HG03520 (cell line): ENCODE measurements around the gene TTC34.

Source experiments
- ATAC-seq: cut with Tn5 transposase; IDR thresholded peaks from one replicate; pipeline ENCODE4 v1.9.1; 2021; ENCODE audit warnings: mild to moderate bottlenecking, moderate library complexity; ENCODE audit not compliant: unreplicated experiment

The TTC34 gene

DNA sequence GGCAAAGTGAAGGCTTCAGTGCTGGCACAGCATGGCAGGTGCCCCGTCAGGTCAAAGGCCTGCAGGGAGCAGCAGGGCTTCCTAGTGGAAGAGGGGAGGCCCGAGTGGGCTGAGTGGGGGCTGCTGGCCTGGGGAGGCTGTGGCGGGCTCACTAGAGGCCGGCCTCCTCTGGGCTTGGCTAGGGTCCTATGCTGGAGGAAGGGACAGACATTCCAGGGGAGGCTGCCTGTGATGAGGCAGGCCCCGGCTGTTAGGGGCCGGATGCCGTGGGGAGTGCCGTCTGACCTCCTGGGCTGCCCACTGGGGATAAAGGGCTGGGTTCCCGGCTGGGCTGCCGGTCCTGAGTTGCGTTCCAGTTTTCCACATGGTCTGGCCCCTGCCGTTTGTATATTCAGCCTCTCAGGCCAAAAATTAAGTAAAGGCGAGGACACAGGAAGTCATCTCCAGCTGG lies 193.8 kb downstream of the TTC34 start:
- ATAC-seq = no peak

DNA sequence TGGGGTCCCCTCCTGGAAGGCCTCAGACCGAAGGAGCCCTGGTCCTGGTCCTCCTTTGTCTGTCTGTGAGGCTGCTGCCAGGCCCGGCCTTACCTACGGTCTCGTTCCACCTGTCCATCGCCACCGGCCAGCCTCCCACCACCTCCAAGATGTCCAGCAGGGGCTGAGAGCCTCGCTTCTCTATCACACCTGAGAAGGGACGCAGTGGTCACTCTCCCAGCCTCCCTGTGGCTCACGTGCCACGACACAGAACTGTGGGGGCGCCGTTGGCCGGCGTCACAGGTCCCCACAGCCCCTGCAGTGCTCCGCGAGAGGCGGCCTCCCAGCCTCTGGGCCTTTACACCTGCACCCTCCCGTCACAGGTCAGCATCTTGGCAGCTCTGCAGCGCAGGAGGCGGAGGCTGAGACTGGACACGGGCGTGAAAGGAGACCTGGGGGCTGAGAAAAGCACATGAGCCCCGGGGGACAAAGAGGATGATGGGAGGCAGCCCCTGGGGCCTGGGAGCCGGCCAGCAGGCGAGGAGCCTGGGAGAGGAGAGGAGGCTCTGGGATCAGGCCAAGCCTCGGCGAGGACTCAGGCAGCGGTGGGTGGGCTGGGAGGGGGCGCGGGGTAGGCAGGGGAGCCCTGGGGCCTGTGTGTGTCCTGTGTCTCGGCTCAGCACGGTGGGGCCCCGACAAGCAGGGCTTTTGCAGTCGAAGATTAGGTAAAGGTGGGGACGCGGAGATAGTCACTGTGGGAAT lies 194.4 kb downstream of the TTC34 start:
- no peak for ATAC-seq

DNA sequence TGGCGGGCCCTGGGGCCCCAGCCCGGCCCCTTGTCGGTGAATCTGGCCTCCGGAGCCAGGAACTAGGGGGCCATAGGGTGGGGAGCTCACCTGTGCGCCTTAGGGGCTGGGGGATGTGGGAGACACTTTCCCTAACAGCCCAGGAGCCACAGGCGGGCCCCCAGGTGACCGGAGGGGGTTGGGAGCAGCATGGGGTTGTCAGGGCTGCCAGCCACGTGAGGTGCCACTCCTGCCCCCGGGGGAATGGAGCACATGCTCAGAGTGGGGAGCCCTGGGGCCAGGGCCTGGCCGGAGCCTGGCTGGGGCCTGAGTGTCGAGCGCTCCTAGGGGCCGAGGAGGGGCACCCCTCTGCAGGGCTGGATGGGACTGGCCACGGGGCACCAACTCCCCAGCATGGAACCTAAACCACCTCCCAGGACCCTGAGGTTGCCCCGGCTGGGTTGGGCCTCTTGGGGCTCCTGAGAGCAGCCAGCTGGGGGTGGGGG lies 195.1 kb downstream of the TTC34 start:
- no peak for ATAC-seq

DNA sequence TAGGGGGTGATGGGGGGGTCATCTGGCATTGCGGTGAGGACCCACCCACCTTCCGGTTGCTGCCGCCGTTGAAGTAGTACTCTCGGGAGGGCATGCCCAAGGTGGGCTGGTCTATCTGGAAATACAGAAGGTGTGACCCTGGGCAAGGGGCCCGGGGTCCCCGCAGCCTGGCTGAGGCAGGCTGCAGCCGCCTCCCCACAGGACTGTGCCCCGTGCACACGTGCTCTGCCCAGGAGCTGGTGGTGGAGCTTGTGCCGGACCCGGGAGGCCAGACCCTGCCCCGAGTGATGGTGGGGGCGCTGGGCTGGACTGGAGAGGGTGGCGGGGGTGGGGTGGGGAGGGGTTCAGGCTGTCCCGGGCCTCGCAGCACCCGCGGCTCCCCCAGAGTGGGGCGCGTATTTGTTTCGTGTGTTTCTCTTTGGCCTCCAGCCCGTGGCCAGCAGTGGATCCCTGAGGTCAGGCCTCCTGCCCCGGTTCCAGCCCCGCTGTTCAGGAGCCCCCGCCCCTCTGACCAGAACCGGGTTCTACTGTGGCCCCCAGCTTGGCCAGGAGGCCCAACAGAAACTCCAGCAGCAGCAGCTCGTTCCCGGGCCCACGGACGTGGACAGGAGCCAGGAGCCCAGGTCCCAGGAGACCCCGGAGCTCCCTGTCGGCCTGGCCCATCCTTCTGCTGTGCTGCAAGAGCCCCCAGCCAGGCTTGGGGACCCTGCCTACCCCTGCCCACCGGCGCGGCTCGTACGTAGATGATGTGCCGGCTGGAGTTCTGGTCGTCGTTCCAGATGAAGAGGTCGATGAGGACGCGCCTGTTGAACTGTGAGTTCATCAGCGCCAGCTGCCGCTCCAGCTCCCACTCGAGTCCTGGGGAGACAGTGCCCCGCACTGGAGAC lies 195.7 kb downstream of the TTC34 start:
- ATAC-seq = no peak

DNA sequence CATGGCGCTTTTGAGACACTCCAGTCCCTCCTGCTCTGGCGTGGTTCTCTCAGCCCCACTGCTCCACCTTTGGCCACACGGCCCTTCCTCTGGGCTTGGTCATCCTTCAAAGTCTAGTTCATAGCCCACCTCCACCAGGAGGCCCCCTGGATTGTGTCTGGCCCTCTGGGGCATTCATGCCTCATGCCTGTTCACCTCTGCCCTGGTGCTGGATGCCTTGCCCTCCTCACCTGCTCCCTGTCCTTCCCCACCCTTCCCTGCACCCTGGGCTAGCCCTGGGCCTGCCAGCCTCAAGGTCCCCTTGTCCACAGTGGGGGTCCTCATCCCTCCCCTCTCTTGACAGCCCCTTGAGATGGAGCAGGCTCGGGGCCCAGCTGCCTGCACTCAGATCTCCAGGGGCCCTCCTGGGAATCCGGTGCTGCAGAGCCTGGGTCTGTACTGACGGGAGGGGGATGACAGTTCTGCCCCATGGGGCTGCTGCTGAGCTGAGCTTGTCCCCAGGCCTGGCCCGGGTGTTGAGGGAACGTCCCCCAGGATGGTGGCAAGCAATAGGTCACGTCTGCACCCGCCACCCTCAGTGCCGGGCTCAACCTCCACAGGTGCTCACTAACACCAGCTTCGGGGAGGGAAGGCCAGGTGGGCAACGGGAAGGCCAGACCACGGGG lies 196.5 kb downstream of the TTC34 start:
- no peak for ATAC-seq

DNA sequence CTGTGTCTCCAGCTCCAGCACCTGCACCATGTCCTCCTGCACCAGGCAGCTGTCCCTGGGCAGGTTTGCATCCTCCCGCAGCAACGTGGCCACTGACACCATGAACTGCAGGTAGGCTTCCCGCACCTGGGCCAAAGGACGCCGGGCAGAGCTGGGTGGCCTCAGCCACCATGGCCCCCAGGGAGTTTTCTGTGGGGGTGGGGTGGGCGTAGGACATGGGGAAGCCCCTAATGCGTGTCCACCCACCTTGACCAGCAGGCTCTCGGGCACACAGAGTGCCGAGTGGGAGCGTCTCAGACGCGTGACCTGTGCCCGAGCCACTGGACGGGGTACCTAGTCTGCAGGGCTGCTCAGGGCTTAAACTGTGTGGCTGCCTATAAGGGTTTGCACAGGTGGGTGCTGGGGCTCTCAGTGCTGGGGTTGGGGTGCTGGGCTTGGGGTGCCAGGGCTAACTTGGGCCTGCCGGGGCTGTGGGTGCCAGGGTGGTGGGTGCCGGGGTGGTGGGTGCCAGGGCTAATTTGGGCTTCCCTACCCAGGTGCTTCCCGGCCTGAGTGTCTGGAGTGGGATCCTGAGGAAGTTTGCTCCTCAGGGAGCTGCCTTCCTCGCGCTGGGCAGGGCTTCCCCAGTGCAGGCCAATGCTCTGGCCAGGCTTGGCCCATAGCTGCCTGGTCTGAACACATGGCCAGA lies 197.2 kb downstream of the TTC34 start:
- ATAC-seq = no peak

DNA sequence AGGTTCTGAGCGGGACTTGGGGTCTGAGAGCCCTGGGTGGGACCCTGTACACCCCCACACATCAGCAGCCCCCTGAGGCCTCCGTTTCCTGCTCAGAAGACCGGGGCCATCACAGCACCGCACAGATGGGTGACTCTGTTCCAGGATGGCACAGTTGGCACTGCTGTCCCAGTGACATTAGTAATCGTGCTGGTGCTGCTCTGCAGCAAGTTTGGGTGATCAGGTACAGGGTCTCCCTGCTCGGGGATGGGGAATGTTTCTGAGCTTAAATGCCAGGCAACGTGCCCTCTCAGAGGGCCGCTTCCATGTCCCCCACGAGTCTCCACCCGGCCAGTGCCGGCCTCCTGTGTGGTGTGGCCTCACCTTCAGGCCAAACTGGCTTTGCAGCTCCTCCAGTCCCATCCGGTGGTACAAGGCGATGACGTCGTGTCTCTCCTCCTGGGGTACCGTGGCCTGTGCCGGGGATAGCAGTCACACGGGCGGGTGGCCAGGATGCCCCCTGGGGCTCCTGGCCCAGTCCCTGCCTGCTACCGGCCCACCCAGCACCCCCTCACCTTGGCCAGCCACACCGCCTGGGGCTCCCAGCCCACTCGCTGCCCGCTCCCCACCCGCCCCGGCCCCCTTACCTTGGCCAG lies 197.9 kb downstream of the TTC34 start:
- no peak for ATAC-seq

DNA sequence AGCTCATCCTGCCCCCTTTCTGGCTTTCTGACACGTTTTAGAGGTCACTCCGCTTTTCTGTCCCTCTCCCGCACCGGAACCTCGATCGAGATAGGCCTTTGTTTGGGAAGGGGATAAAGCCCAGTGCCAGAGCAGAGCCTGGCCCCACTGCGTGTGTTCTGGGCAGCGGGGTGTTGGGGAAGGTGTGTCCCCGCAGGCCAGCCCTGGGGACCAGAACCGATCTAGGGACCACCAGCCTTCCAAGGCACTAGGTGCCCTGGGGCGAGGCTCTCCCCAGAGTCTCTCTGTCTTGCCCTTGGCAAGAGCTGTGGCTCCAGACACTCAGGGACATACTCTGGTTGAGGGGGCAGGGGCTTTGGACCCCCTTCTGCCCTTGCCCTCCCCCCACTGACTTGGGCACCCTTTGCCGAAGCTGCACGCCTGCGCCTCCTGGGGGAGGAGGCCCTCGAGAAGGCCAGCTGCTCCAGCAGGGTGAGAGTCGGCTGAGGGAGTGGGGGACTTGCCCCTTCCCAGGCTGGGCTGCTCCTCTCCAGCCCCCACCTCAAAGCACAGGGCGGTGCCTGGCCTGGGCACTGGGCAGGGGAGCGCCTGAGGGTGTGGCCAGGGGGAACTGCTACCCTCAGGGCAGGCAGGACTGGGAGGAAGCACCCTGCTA lies 198.5 kb downstream of the TTC34 start:
- ATAC-seq = no peak

DNA sequence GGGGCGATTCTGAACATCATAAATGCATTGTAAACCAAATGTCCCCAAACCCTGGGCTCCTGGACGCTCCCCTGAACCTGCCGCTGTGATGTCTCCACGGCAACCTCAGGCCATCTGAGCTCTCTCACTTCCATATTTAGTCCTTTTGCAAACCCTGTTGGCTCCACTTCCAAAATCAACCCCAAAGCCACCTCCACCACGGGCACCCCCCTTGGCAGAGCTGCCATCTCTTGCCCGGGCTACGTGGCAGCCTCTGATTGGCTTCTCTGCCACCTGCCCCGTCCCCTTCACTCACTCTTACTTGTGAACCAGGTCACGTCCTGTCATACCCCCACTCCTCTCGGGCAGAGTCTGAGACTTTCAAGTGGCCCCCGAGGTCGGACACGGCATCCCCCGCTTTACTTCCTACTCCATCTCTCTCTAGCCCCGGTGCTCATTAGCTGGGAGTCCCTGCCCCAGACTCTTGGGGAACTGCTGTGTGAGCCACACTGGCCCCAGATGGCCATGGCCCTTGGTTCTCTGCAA lies 199.1 kb downstream of the TTC34 start:
- ATAC-seq = no peak

DNA sequence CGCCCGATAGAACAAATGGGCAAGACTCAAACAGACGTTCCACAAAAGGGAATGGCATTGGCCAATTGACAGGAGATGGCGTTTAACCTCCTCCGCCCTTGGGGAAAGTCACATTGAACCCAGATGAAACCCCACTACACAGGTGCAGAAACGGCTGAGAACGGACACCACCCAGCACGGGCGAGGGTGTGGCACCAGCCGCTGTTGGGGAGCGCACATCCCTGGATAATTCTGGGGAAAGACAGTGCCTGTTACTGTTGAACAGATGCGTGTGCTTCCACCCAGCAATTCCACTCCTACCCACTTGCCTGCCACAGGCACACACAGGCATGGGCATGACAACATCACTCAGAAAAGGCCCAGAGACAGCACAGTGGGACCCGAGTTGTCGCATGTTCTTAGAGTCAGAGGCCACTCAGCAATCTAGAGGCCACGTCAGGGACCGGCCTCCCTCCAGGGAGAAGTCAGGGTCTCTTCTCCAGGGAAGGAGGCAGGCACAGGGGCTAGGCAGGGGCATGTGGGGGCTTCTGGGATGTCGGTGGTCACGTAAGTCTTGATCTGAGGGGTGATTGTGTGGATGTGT lies 199.7 kb downstream of the TTC34 start:
- ATAC-seq = no peak

DNA sequence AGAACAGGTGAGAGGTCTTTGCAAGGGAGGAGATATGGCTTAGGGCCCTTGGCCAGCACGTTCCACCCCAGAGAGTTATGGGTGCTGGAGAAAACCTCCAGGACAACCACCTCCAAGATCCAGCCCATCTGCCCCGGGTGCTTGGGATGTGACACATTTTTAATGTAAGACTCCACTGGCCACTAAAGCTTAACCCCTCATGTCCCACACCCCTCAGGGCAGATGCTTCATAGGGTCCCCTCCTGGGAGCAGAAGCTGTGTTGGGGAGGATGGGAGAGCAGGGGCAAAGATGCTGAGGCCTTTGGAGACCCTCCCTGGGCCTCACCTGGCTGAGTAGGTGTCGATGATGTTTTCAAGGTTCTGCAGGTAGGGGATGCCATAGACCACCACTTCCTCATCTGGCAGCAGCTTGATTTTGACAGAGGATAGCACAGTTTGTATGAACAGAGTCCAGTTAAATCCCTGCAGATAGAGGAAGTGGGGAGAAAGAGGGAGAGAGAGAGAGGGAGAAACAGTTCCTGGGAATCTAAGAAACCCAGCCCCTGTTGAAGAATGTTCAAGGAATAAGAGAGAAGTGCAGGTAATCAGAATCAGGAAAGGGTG lies 203.1 kb downstream of the TTC34 start:
- ATAC-seq = no peak

DNA sequence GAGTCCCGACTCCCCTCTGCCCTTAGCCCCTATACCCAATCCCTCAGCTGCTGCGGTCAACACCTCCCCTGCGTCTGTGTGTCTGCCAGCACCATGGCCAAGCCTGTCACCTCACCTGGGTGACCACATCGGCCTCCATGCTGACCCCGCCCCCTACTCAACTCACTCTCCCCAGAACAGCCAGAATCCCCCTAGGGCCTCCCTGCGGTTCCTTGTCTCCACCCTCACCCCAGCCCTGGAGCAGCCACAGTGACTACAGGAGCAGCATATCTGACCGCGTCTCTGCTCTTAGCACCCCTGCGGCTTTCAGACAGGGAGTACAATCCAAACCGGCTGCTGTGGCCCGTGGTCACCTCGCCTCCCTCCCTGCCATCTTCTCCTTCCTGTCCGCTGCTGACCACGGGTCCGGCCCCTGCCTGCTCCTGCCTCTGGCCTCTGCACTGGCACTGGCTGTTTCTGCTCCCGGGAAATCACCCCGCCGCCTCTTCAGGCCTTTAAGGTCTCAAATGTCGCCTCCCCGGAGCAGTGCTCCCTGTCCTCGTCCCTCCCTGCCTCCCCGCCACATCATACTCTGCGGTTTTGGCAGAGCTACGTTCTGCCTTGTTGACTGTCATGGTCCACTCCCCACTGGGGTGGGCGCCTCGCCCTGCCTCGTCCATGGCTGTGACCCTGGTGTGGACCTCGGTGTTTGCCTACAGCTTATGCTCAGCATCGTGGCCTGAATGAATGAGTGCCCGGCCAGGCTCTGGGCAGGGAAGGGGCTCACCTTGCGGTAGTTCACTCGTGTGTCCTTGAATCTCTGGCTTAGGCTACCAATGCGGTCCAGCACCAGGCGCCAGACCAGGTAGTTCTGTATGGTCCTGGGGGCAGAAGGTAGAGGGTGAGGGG lies 203.8 kb downstream of the TTC34 start:
- ATAC-seq = no peak

DNA sequence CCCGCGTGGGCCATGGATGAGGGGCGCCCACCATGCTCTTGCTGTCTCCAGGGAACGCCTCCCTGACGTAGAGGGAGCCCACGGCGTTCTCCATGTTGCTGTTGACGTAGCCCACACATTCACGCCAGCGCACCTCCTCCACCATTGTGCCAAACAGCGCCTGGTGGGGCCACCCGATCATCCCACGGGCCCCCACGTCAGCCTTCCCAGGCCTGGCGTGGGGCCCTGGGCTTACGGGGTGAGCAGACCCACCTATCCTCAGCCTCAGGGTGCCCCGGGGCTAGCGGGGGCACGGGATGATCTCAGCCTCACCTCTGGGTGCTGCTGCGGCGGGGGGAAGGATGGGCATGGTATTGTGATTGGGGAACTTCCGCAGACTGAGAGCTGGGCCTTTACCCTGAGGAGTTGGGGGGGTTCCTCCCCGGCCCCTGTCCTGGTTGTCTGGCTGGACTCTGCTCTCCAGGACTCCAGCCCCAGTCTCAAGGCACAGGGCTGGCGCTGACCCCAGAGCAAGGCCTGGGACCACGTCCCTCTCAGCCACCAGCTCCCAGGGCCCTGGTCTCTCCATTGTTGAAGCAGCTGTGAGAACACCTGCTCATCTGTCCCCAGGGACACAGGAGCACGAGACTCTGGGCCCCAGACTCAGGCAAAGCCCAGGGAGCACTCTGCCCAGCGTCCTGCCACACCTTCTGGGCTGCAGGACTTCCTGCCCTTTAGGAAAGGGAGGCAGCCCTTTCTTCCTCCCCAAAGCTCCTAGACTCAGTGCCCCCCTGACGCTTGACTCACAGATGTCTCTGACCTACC lies 204.8 kb downstream of the TTC34 start:
- ATAC-seq = no peak

DNA sequence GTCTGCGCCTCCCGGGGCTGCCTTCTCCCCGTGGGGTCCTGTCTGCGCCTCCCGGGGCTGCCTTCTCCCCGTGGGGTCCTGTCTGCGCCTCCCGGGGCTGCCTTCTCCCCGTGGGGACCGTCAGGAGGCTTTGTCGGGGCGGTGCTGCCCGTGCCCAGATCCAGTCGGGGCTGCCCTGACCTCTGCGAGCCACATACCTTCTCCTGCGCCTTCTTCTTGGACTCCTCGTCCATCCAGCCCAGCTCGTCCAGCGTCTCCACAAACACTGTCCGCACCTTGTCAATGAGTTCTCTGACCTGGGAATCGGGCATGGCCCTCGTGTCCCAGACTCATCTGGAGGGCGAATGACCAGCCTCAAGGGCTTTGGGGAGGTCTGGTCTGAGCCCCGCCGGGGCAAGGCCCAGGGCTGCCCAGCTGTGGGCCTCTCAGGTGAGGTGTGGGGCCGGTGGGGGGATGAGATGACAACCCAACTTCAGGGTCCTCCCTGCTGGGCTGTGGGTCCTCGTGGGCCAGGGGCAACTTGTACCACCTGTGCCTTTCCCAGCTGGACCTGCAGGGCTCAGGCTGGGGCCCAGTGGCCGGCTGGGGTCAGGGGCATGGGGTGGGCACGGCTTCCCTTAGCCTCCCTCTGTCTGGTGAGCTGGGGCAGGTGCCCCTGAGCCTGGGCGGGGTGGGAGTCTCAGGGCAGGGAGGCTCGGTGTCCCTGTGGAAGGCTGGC lies 205.5 kb downstream of the TTC34 start:
- ATAC-seq = no peak

DNA sequence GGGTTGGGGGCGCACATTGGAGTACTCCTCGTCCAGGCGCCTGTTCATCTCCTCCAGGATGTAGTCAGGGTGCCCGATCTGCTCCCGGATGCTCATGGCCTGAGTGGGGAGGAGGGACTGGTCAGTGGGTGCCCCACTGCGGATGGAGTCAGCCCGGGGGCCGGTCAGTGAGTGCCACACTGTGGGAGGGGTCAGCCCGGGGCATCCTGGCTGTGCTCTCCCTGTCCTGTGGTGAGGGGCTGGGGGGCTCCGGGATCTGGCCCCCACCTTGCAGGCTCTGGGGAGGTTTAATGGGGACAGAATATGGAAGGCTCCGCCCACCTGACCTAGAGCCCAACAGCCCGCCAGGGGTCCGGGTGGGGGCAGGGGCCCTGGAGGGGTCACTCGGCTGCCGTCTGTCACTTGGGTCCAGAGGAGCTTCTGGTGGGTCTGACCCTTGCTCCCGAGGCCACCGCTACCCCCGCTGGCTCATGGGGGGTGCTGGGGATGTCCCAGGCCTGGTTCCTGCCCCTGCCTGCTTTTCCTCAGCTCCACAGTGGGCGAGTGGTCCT lies 206.2 kb downstream of the TTC34 start:
- no peak for ATAC-seq

DNA sequence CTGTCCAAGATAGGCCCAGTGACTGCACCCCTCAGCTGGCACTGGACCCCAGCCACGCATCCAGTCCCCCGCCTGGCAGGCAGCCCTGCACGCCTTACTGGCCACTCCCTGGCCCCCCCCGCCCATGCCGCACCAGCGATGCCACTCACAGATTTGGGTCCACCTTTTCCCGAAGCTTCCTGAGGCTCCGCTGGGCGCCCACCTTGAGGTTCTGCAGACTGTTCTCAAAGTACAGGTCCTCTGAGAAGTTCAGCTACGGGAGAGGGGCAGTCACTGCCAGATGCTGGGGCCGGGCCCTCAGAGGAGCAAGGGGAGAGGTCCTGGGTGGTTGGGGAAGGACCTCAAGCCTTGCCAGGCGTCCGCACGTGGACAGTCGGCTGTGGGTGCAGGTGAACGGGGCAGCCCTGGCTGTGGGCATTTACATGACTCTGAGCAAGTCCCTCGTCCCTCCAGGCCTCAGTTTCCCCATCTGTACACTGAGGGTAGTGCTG lies 206.8 kb downstream of the TTC34 start:
- no peak for ATAC-seq
